Keratinocyte (primary cell): ENCODE data around the gene PLCL1.

Source experiments
- EZH2 ChIP-seq: IDR thresholded peaks from one replicate; pipeline ENCODE4 v1.6.1; 2012; ENCODE audit warnings: inconsistent platforms, mild to moderate bottlenecking, low read length, moderate library complexity
- TF ChIP-seq, protein P1 (sequence below), 3 experiments: IDR thresholded peaks in 1 of 3; conservative IDR thresholded peaks in 1 of 3; optimal IDR thresholded peaks in 1 of 3; 2 replicates in 2 of 3; 3 replicates in 1 of 3; pipeline versions ENCODE3 to v1.5.1; 2011; ENCODE audit warnings: low read length in 3 of 3, mild to moderate bottlenecking in 3 of 3, moderate library complexity in 2 of 3, control low read depth in 1 of 3, inconsistent platforms in 1 of 3; ENCODE audit not compliant: insufficient read depth in 2 of 3; ENCODE audit errors: extremely low read depth in 1 of 3

DNA sequence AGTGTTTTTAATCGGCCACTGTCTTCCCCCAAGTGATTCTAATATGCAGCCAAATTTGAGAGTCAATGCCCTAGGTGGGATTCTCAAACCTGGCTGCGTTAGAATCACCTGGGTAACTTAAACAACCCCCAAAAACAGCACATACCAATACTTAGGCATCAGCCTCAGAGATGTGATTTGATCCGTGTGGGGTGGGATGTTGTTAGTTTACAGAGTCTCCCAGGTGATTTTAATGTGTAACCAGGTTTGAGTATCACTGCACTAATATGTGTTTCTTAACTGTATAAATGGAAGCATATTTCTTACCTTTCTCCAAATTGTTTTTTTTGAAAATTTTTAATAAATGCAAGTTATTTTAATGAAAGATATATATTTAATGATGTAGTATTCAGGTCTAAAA is 135.4 kb downstream of the PLCL1 start:
- TF ChIP-seq EZH2, result no peak
- TF ChIP-seq, protein P1, sequence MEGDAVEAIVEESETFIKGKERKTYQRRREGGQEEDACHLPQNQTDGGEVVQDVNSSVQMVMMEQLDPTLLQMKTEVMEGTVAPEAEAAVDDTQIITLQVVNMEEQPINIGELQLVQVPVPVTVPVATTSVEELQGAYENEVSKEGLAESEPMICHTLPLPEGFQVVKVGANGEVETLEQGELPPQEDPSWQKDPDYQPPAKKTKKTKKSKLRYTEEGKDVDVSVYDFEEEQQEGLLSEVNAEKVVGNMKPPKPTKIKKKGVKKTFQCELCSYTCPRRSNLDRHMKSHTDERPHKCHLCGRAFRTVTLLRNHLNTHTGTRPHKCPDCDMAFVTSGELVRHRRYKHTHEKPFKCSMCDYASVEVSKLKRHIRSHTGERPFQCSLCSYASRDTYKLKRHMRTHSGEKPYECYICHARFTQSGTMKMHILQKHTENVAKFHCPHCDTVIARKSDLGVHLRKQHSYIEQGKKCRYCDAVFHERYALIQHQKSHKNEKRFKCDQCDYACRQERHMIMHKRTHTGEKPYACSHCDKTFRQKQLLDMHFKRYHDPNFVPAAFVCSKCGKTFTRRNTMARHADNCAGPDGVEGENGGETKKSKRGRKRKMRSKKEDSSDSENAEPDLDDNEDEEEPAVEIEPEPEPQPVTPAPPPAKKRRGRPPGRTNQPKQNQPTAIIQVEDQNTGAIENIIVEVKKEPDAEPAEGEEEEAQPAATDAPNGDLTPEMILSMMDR (optimal IDR thresholded peaks at IDR 0.05 in 1 of 3, IDR thresholded peaks at IDR 0.05 in 1 of 3, conservative IDR thresholded peaks at IDR 0.05 in 1 of 3; ENCODE audit: extremely low read depth in 1 of 3, insufficient read depth in 2 of 3, low read length in 3 of 3), result no peak
